ENCODE data around the gene ANKS3.

- TF ChIP-seq CTCF (conservative IDR thresholded peaks at IDR 0.05): no peak
- no peak for TF ChIP-seq ZFX (IDR thresholded peaks at IDR 0.05)
Measured at GRCh38 chr16:4668313-4668960, 65.6 kb downstream of the ANKS3 start.

Data from C4-2B (cell line).